Activated B cell treated with CpG ODN at 0.5 μM for 24 hours (primary cell): Measurements from ENCODE around the gene HPSE2. TPM values are rescaled to one million over a fixed set of nuclear protein-coding genes. Genes with fewer than 3 reads are reported as not detected.

ENCODE experiments used
- ATAC-seq: fragments of 200-7000 bp; cut with Tn5 transposase; one replicate; pipeline ENCODE4 v1.10.0; 2021; ENCODE audit warnings: low read depth, mild to moderate bottlenecking, moderate library complexity
- CTCF ChIA-PET: fragments of 350-600 bp; sonication (Branson Sonifier 250); formaldehyde crosslinking; loops from one replicate; lab custom pipeline; 2021; ENCODE audit warnings: antibody characterized with exemption; lab: Charles Lee
- POLR2A ChIA-PET: fragments of 350-600 bp; sonication (Branson Sonifier 250); formaldehyde crosslinking; loops from one replicate; lab custom pipeline; 2021; ENCODE audit warnings: antibody characterized with exemption; lab: Charles Lee
- DNase-seq: peaks from one replicate; pipeline ENCODE4 v3.0.0; 2022
- H3K27ac Mint-ChIP-seq: one replicate; pipeline ENCODE4 v1.8.0; 2020; ENCODE audit warnings: mixed read lengths
- H3K27me3 Mint-ChIP-seq: one replicate; pipeline ENCODE4 v1.8.0; 2021; ENCODE audit warnings: mixed read lengths
- H3K36me3 Mint-ChIP-seq: one replicate; pipeline ENCODE4 v1.8.0; 2021; ENCODE audit warnings: low read depth, mixed read lengths
- H3K4me1 Mint-ChIP-seq: one replicate; pipeline ENCODE4 v1.8.0; 2021; ENCODE audit warnings: mixed read lengths
- H3K4me3 Mint-ChIP-seq: one replicate; pipeline ENCODE4 v1.8.0; 2020; ENCODE audit warnings: mild to moderate bottlenecking, mixed read lengths
- H3K9me3 Mint-ChIP-seq: one replicate; pipeline ENCODE4 v1.8.0; 2020; ENCODE audit warnings: mixed read lengths
- intact Hi-C: fragments of 100-400 bp; cut with micrococcal nuclease; formaldehyde crosslinking; loops from one replicate; pipeline ENCODE4 v1.15.1; 2024
- total RNA-seq: library from RNA; stranded (reverse); gene quantifications from 2 replicates; pipeline ENCODE4 v1.2.3, GENCODE V29; 2022
- TF ChIP-seq, protein P1 (sequence below): fragments of 200-600 bp; IDR thresholded peaks from one replicate; pipeline ENCODE4 v1.8.0; 2022; ENCODE audit warnings: antibody characterized with exemption, mild to moderate bottlenecking

HPSE2 gene
- total RNA-seq, 1 donor from 2014 or later = not detected

DNA sequence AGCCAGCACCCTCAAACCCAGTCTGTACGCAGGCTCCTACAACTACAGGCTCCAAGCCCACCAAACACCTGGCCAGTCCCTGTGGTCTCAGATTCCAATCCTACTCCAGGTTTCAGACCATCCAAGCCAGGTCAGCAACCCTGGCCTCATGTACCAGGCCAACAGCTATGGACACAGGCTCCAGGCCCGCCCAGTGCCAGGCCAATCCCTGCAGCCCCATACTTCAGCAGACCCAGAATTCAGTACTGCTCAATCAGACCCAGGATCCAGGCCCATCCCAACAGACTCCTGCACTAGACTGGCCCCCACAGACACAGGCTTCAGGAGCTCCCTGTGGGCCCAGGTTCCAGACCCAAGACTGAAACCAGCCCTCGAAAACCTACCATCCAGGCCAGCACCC is 32.3 kb downstream of the HPSE2 start:
- no peak overlapping the region for H3K27ac Mint-ChIP-seq
- ChIA-PET POLR2A (no interaction called here), CTCF (no interaction called here)
- no peak for ATAC-seq
- TF ChIP-seq, protein P1, sequence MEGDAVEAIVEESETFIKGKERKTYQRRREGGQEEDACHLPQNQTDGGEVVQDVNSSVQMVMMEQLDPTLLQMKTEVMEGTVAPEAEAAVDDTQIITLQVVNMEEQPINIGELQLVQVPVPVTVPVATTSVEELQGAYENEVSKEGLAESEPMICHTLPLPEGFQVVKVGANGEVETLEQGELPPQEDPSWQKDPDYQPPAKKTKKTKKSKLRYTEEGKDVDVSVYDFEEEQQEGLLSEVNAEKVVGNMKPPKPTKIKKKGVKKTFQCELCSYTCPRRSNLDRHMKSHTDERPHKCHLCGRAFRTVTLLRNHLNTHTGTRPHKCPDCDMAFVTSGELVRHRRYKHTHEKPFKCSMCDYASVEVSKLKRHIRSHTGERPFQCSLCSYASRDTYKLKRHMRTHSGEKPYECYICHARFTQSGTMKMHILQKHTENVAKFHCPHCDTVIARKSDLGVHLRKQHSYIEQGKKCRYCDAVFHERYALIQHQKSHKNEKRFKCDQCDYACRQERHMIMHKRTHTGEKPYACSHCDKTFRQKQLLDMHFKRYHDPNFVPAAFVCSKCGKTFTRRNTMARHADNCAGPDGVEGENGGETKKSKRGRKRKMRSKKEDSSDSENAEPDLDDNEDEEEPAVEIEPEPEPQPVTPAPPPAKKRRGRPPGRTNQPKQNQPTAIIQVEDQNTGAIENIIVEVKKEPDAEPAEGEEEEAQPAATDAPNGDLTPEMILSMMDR = no peak
- H3K4me1 Mint-ChIP-seq = no peaks in the 10 kb centered on the region
- no peak for DNase-seq
- intact Hi-C loops = no loop called here
- H3K36me3 Mint-ChIP-seq = no peaks in the 10 kb centered on the region
- peaks cover 7% of the 10 kb centered on the region for H3K9me3 Mint-ChIP-seq
- H3K27me3 Mint-ChIP-seq = peaks cover 7% of the 10 kb centered on the region
- H3K4me3 Mint-ChIP-seq = no peak overlapping the region

DNA sequence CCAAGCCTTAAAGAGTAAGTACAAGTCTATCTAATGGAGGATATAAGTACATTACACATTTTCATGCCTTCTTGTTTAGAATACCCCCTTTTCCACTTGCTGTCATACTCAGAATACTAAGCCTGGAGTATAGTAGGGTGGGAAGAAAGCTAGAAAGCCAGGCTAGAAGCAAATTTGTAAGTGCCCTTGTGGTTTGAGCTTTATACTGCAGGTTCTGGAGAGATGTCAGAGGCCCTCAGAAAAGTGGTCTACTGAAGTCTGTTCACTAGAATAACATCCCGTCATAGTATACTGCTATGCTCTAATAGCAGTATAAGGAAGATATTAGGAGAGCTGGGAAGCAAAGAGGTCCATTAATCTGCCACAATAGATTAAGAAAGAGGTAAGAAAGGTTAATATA is 62.7 kb downstream of the HPSE2 start:
- no peak for ATAC-seq
- TF ChIP-seq, protein P1 = no peak
- H3K9me3 Mint-ChIP-seq = no peaks in the 10 kb centered on the region

DNA sequence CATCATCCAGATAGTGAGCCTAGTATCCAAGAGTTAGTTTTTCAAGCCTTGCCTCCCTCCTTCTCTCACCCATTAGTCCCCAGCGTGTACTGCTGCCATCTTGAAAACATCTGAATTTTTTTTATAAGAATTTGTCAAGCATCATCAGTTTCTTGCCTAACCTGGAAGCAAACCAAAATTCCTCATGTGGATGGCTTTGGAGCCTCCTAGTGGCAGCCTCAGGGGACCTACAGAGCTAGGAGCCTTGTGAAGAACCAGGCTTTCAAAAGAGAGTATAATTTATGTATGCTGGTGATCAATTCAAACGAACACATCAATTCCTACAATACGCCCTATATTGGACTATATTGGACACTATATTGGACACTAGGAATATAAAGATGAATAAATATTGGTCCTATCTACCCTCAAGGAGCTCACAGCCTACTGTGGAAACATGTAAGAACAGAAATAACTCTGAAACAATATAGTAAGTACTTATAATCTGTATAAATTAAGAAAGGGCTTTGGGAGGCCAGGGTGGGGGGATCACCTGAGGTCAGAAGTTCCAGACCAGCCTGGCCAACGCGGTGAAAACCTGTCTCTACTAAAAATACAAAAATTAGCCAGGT is 63.4 kb downstream of the HPSE2 start:
- ChIA-PET CTCF (no interaction called here), POLR2A (no interaction called here)
- Mint-ChIP-seq H3K27me3 (peaks cover 30% of the 10 kb centered on the region), H3K9me3 (no peaks in the 10 kb centered on the region), H3K27ac (no peak overlapping the region), H3K4me1 (no peaks in the 10 kb centered on the region), H3K4me3 (no peak overlapping the region), H3K36me3 (no peaks in the 10 kb centered on the region)
- ATAC-seq = no peak
- intact Hi-C loops = no loop called here
- TF ChIP-seq, protein P1 = no peak
- DNase-seq = no peak

More for the DNA sequence above, 62.7 kb downstream of the HPSE2 start:
- no peak overlapping the region for H3K4me3 Mint-ChIP-seq
- no peaks in the 10 kb centered on the region for H3K4me1 Mint-ChIP-seq
- CTCF ChIA-PET = no interaction called here
- peaks cover 26% of the 10 kb centered on the region for H3K27me3 Mint-ChIP-seq
- POLR2A ChIA-PET = no interaction called here
- no peak for DNase-seq
- H3K27ac Mint-ChIP-seq = no peak overlapping the region
- H3K36me3 Mint-ChIP-seq = no peaks in the 10 kb centered on the region
- intact Hi-C loops = no loop called here

DNA sequence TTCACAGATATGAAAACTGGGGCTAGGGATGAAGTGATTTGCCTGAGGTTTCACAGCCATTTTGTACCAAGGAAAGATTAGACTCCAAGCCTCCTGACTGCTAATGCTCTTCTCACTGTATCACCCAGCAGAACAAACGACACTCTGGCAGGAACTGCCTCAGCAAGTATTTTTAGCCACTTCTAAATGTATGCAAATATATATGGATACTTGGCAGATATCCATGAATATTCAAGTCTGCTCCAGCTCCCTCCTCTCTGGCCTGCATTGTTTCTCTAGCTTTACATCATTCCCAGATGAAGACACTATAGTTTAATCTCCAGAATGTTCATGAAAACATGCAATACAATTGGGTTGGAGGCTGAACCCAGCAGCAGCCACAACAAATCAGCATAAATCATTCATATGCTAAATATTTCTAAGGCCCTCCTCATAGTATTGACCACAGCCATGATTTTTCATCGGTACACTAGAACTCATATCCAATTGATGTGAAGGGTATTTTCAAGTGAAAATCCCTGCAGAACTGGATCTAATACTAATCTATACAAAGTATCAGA is 65.5 kb downstream of the HPSE2 start:
- ChIA-PET CTCF (no interaction called here), POLR2A (no interaction called here)
- Mint-ChIP-seq H3K4me3 (no peak overlapping the region), H3K9me3 (no peaks in the 10 kb centered on the region), H3K4me1 (no peaks in the 10 kb centered on the region), H3K27ac (no peak overlapping the region), H3K36me3 (no peaks in the 10 kb centered on the region), H3K27me3 (peaks cover 20% of the 10 kb centered on the region)
- ATAC-seq = no peak
- TF ChIP-seq, protein P1 = no peak
- no peak for DNase-seq
- intact Hi-C loops = no loop called here

GRCh38 chr10:99161165-99161564 is 74.5 kb downstream of the HPSE2 start:
- ChIA-PET CTCF (no interaction called here), POLR2A (no interaction called here)
- DNase-seq (no peak), ATAC-seq (no peak)
- no peaks in the 10 kb centered on the region for H3K36me3 Mint-ChIP-seq
- intact Hi-C loops = no loop called here
- H3K27me3 Mint-ChIP-seq = no peaks in the 10 kb centered on the region
- no peak overlapping the region for H3K27ac Mint-ChIP-seq
- H3K9me3 Mint-ChIP-seq = no peaks in the 10 kb centered on the region
- no peak overlapping the region for H3K4me3 Mint-ChIP-seq
- TF ChIP-seq, protein P1 = no peak
- no peaks in the 10 kb centered on the region for H3K4me1 Mint-ChIP-seq
